NCI-H2227 (cell line): ENCODE data around the gene N4BP2L1.
A peak's percentile ranks its signal among the peaks of the same experiment; 100 is the strongest.

Experiments
- DNase-seq: peaks from one replicate; lab custom pipeline; 2025; ENCODE audit not compliant: unreplicated experiment; lab: John Stamatoyannopoulos, UW

N4BP2L1 gene

DNA sequence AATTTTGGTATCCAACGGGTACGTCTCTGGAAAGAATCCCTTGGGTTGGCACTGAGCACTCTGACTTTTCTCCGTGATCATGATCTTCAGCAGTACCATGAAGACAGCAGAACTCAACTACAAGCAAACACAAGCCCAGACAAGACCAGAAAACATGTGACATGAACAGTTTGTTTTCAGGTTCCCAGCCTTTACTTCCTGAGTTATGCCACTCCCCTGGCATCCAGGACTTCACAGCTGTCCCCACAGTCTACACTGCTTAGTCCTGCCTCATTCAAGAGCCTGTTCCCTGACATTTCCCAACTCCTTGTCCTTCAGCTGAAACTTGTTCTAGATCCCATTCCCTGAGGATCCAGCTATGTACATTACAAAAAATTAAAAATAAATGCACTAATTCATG, 4.9 kb upstream of the N4BP2L1 start:
- DNase-seq = no peak

DNA sequence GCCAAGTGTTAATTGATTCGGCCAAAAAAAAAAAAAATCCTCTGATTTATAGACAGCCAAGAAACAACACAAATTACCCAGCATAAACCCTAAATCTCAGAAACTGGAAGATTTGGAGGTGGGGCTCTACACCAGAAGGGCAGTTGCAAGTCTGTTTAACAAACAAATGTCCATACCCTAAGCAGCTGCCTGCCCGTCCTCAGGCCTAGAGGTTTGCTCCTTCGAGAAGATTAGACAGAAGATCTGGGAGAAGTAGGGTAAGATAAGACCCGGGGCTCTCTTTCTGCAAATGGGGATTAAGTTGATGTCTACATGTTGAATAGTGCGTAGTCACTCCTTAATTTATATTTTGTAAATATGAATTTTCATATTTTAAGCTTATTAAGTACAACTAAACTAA, 3.4 kb upstream of the N4BP2L1 start:
- DNase-seq = no peak

- no peak for DNase-seq
Observed at GRCh38 chr13:32430018-32430747, 2.3 kb upstream of the N4BP2L1 start.

DNA sequence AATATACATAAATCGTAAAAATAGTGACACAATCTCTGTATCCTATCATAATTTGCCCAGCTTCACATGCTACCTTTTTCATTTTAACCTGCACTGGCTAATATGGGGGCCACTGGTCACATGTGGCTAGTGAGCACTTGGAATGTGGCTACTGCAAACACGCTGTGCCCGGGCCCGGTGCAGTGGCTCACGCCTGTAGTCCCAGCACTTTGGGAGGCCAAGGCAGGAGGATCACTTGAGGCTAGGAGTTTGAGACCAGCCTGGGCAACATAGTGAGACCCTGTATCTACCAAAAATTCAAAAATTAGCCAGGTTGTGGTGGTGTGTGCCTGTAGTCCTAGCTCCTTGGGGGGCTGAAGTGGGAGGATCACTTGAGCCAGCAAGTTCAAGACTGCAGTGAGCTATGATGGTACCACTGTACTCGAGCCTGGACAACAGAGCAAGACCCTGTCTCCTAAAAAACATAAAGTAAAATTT, 1.5 kb upstream of the N4BP2L1 start:
- no peak for DNase-seq

- DNase-seq = no peak
Observed at GRCh38 chr13:32428581-32429432, 877 bp upstream of the N4BP2L1 start.

GRCh38 chr13:32426990-32427851, 709 bp downstream of the N4BP2L1 start:
- DNase-seq = peak; percentile 41

- DNase-seq = no peak
Observed at GRCh38 chr13:32426191-32426989, 1.5 kb downstream of the N4BP2L1 start.

DNA sequence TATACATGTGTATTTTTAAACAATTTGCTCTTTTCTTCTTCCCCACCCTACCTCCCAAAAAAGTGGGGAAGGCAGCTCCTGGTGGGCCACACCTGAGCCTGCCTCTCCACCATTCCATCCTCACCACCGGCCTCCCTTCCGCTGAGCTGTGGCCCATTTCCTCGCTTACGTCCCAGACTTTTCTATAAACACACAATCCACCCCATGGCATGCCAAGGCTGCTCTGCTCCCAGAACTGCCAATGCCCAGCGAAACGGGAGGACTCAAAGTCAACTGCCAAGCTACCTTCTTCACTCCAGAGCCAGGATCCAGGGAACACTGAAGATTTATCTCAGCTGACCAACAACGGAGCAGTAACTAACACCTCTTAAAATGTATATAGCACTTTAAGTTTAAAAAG, 2.8 kb downstream of the N4BP2L1 start:
- DNase-seq = no peak

- no peak for DNase-seq
Observed at GRCh38 chr13:32423592-32423991, 4.3 kb downstream of the N4BP2L1 start.

GRCh38 chr13:32419862-32420261, 8.1 kb downstream of the N4BP2L1 start:
- DNase-seq = no peak

DNA sequence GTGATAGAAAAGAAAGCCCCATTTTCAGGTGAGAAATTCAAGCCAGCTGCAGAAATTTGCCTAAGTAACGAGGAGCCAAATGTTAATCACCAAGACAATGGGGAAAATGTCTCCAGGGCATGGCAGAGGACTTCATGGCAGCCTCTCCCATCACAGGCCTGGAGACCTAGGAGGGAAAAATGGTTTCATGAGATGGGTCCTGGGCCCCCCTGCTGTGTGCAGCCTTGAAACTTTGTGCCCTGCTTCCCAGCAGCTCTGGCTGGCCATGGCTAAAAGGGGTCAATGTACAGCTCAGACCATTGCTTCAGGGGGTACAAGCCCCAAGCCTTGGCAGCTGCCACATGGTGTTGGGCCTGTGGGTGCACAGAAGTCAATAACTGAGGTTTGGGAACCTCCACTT, 9.9 kb downstream of the N4BP2L1 start:
- DNase-seq = no peak

GRCh38 chr13:32415019-32415418, 12.9 kb downstream of the N4BP2L1 start:
- peak; percentile 11 for DNase-seq

DNA sequence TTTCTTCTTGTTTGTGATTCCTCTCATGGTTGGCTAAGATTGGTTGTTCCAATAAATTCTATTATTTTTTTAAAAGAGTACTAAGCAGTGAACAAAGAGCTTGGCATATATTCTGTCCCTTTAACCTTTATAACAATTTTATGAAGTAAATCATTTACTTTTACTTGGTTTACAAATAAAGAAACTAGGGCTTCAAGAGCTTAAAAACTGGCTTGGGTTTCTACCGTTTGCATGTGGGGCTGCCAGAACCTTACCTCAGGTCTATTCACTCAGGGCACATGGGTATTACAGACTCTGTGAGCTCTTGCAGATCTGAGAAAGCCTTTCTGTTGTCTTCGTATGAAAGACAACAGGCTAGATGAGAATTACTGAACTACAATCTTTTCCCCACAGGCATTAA, 13.3 kb downstream of the N4BP2L1 start:
- no peak for DNase-seq

DNA sequence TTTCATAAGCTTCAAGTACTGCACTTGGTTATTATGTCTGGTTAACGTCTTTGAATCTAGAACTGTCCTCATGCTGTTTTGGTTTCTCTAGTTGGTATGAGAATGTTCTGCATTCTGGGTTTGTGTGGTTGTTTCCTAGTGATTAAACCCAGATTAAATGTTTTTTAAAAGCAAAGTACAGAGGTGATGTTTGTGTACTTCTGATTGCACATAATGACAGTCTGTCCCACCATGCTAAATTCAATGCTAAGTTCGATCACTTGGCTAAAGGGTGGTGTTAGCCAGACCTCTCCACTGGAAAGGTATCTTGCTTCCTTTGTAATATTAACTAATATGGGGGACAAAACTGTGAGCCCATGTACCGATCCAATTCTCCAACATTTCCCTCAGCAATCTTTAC, 14.6 kb downstream of the N4BP2L1 start:
- no peak for DNase-seq

GRCh38 chr13:32409561-32410421, 18.1 kb downstream of the N4BP2L1 start:
- DNase-seq = peak; percentile 38

DNA sequence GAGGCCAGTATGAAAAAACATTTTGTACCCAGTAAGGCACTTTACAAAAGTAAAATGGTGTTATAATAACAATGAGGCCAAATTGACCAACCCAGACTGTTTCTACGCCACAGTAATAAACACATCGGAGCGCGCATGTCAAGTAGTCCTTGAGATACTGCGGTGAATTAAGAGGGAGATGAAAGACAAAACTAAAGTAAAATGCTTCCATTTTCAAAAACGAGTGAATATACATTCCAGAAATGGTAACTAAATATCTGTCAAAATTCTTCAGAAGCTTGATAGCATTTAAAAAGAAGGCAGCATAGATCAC, 19.0 kb downstream of the N4BP2L1 start:
- DNase-seq = peak; percentile 0

- DNase-seq = no peak
Observed at GRCh38 chr13:32408296-32409000, 19.5 kb downstream of the N4BP2L1 start.

DNA sequence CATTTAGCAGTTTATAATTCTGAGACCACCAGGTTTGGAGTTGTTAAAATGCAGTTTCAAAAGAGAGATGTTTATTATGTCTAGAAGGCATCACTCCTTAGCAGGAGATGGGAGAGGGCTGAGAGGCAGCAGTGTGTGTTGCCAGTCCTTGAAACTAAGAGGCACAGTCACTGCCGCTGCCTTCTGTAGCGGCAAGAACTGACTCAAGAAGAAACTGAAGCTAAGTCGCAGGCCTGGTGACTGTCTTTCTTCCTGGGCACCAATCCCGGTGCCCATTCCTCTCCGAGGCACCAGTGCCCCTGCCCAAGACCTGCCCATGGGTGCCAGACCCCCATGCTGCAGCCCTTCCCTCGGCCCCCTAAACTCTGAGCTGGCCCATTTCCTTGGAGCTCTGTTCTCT, 20.1 kb downstream of the N4BP2L1 start:
- no peak for DNase-seq

DNA sequence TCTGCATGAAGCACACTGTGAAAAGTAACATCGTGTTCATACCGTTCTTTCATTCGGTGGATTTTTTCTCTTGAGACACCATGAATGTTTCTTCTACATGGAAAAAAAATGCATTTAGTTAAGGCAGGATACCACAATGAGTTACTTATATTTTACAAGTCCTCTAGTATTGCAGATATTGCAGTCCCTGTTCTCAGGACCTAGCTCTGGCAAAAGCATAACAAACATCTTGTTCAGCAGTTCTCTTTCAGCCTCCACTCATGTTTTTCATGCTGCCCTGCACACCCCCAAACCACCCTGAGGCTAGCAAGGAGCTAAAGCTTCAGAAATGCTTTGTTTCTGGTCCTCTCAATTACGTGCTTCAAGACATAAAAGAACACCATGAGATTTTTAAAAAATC, 24.8 kb downstream of the N4BP2L1 start:
- no peak for DNase-seq
